GM18861 (cell line): ENCODE results near the gene ZNF22.
"Not testable (repeated sequence)": the region's sequence is repeated elsewhere in the genome, so short reads cannot be mapped to it uniquely, and the experiment has no call there.

Source experiments
- ATAC-seq: cut with Tn5 transposase; IDR thresholded peaks from one replicate; pipeline ENCODE4 v1.9.1; 2021; ENCODE audit not compliant: unreplicated experiment

The ZNF22 gene

DNA sequence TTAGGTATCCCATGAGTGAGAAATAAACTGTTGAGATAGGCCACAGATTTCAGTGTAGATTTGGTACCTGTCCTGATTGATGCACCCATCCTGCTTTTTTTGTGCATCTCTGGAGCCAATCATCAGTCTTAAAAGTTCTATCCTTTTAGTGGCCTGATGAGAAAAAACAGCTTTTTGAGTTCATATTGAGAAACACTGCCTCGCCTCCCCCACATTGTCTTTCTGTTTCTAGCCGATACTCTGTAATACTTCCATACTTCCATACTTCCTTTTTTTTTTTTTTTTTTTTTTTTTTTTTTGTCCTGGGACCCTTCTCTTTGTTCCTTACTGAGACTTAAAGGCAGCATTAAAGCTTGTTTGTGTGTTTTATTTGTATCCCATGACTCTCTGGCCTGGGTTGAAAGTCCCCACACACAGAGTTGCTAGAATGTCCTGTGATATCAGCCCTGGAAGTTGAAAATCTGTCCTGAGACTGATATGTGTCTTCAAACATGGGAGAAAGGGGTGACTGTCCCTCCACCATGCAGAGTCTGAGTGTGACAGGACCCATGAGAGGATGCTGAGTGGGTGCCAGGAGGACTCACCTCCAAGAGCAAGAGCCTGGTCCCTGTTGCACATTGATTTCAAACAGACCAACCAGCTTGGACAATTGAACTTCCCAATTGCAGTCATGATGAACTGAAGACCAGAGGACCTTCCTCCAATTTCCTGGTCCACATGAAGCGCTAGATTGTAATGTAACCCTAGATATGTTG lies 5.7 kb downstream of the ZNF22 start:
- no peak for ATAC-seq

DNA sequence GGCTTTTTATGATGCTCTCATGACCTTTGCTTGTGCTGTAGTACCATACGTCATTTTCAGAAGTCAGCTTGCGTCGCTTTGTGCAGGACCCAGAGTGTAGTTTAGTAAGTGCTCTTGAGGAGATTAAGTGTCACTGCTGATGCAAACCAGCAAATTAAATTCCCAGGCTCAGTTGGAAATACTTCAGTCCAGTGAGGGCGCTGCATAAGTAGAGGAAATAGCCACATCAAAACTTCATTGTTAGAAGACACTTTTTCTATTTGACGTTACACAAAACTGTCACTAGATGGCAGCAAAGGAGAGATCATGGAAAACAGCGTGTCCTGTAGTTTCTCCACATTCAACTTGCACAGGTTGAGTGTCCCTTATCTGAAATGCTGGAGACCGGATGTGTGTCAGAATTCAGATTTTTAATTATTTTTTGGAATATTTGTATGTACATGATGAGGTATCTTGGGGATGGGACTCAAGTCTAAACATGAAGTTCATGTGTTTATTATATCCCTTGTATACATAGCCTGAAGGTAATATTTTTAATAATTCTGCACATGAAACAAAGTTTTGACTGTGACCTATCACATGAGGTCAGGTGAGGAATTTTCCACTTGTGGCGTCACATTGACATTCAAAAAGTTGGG lies 7.9 kb downstream of the ZNF22 start:
- peak; percentile 82 for ATAC-seq

DNA sequence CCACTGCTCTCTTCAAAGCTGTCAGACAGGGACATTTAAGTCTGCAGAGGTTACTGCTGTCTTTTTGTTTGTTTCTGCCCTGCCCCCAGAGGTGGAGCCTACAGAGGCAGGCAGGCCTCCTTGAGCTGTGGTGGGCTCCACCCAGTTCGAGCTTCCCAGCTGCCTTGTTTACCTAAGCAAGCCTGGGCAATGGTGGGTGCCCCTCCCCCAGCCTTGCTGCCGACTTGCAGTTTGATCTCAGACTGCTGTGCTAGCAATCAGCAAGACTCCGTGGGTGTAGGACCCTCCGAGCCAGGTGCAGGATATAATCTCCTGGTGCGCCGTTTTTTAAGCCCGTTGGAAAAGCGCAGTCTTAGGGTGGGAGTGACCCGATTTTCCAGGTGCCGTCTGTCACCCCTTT lies 13.8 kb downstream of the ZNF22 start:
- ATAC-seq: not testable (repeated sequence)

GRCh38 chr10:45015590-45015989 lies 14.9 kb downstream of the ZNF22 start:
- ATAC-seq: no peak

DNA sequence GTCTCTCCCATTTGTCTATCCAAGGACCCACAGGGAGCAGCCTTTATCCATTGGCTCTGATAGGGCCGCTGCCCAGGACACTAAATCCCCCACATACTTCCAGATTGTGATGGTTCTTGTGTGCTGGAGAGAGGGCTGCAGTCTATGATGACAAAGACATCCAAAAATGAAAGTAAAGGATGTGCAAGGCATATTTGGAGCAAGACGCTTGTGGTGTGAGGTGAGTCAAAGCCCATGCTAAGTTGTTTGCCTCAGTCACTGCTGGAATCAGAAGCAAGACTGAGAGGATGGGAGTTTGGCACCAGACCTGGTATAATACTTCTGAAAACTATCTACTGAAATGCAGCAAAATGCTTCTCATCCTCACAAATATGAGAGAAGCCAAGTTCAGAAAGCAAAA lies 22.7 kb downstream of the ZNF22 start:
- no peak for ATAC-seq

DNA sequence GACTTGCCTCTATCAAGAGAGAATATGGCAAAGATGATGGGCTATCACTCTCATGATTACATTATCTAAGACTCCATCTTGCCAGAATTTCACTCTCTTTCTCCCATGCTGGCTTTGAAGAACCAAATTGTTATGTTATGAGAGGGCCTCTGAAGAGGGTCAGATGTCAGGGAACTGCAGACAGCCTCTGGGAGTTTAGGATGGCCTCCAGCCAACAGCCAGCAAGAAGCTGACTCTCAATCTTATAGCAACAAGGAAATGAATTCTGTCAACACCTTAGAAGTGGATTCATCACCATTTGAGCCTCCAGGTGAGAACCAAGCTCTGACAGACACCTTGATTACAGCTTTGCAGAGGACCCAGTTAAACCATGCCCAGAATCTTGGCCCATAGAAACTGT lies 33.6 kb downstream of the ZNF22 start:
- no peak for ATAC-seq

- no peak for ATAC-seq
Measured at GRCh38 chr10:45035673-45036072, 35.0 kb downstream of the ZNF22 start.

- no peak for ATAC-seq
Measured at GRCh38 chr10:45040921-45041542, 40.3 kb downstream of the ZNF22 start.

GRCh38 chr10:45044290-45044689 lies 43.6 kb downstream of the ZNF22 start:
- ATAC-seq: no peak

GRCh38 chr10:45050551-45051235 lies 50.0 kb downstream of the ZNF22 start:
- no peak for ATAC-seq

DNA sequence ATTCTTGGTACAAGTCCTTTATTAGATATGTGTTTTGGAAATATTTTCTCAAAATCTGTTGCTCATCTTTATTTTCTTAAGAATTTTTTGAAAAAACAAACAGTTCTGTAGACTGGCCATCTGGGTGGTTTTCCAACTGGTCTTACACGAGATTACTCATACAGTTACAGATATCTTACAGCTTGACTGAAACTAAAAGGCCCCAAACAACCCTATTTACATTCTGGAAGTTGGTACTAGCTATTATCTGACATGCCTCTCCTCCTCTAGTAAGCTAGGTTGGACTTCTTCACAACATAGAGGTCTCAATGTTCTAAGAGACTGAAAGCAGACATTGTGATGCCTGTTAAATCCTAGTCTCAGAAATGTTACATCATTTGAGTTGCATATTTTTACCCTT lies 52.0 kb downstream of the ZNF22 start:
- no peak for ATAC-seq

DNA sequence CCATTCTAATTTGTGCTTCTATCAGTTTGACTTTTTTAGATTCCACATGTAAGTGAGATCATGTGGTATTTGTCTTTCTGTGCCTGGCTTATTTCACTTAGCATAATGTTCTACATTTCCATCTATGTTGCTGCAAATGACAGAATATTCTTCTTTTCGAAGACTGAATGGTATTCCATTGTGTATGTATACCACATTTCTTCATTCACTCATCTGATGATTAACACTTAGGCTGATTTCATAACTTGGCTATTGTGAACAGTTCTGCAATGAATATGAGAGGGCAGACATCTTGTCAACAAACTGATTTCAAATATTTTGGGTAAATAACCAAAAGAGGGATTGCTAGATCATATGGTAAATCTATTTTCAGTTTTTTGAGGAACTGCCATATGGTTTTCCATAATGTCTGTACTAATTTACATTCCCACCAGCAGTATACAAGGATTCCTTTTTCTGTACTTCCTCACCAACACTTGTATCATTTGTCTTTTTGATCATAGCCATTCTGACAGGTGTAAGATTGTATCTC lies 52.9 kb downstream of the ZNF22 start:
- no peak for ATAC-seq
